ENCODE data around the gene BET1L.
"Not testable (repeated sequence)": the region's sequence is repeated elsewhere in the genome, so short reads cannot be mapped to it uniquely, and the experiment has no call there.

Gene BET1L

DNA sequence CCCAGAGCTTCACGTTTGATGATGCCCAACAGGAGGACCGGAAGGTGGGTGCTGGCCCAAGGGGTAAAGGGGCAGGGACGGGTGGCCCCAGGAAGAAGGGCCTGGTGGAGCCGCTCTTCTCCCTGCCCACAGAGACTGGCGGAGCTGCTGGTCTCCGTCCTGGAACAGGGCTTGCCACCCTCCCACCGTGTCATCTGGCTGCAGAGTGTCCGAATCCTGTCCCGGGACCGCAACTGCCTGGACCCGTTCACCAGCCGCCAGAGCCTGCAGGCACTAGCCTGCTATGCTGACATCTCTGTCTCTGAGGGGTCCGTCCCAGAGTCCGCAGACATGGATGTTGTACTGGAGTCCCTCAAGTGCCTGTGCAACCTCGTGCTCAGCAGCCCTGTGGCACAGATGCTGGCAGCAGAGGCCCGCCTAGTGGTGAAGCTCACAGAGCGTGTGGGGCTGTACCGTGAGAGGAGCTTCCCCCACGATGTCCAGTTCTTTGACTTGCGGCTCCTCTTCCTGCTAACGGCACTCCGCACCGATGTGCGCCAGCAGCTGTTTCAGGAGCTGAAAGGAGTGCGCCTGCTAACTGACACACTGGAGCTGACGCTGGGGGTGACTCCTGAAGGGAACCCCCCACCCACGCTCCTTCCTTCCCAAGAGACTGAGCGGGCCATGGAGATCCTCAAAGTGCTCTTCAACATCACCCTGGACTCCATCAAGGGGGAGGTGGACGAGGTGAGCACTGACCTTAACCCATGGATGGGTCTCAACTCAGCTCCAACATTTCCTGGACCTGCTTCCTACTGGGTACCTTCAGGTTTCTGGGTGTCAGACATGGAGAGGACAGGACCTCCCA lies 2.3 kb upstream of the BET1L start:
- DNase-seq = no peak

DNA sequence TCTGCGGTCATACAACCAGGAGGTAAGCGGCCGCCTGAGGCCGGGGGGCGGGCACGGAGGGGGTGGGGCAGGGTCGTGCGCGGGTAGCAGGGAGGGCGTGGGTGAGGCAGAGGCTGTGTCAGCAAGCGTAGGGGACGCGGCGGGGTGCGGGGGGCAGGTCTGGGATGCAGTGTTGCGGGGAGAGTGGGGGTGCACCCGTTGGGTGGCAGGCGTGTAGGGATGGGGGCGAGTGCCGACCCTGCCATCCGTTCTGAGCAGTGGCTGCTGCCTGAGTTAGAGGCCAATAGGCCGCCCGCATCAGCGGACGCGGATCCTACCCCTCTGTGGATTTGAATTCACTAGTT lies 1.7 kb upstream of the BET1L start:
- DNase-seq = no peak

DNA sequence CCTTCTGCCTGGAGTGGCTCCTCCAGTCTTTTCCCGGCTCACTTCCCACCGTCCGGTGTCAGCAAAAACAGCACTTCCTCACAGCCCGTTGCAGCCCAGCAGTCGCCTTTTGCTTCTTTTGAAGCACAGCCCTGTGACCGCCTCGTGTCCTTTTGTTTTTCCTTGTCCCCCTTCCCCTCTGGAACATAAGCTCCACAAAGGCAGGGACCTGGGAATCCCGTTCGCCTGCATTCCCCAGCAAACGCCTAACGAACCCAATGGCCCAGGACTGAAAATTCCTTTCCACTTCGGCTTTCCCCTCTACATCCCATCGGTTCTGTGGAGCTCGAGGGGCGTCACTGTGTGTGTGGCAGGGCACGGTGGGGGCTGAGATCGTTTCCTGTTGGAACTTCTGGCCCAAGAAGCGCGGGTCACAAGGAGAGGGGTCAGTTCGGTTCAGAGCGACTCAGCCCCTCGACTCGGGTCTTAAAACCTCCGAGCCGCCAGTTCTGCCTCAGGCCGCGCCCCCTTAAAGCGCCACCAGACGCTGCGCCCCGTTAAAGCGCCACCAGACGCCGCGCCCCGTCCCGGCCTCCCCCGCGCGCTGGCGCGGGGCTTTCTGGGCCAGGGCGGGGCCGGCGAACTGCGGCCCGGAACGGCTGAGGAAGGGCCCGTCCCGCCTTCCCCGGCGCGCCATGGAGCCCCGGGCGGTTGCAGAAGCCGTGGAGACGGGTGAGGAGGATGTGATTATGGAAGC lies 1.1 kb upstream of the BET1L start:
- DNase-seq = peak; percentile 83

DNA sequence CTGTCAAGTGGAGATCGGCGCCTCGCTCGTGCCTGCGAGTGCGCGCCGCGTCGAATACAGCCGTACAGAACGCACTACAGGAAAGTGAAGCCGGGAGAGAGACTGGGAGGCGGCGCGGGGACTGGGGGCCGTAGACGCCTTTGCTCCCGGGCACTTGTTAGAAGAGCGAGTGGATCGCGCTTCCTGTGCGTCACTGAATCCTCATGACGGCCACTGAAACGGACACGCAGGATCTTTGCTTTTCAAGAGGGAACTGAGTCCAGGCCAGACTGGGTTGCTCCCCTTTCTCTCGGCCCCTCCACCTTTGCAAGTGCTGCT lies 623 bp upstream of the BET1L start:
- DNase-seq = no peak

DNA sequence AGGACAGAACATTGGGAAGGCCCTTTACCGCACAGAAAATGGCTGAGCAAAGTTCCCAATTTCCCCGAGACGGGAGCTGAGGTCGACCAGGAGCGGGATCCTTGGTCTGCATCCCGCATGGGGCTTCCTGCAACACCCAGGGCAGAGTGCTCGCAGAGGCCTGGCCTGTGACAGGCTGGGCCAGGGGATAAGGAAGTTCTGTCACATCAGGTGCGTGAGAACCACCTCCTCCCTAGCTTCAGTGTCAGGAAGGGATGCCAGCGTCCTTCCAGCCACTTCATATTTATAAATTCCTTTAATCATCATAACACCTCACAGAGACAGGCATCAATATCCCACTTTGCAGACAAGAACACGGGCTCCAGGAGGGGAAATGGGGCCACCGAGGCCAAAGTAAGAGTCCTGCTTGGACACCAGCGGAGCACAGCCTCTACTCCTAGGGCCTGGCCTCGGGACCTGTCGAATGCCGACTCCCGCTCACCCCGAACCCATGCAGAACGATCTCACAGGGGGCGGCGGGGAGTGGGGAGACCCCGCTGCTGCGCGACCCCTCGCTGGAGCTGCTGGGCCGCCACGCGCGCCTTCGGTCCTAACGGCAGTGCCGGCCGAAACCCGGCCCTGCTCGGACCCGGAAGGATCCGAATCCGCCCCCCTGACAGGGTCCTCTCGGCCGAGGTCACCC lies 532 bp downstream of the BET1L start:
- no peak for DNase-seq

DNA sequence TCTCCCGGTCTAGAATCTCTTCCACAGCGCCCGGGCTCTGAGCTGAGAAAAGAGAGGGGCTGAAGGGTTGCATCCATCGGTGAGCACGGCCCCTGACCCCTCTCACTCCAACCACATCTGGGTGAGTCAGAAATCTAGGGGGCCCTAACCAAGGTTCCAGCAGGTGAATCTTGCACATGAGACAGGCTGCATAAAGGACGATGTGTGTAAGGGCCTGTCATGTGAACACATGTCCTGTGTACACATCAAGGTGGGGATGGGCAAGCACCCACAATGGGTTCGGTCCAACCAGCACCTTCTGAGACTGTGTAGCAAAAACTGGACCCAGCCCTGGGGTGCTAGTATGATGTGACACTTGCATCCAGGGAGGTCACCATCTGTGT lies 1.2 kb downstream of the BET1L start:
- no peak for DNase-seq

DNA sequence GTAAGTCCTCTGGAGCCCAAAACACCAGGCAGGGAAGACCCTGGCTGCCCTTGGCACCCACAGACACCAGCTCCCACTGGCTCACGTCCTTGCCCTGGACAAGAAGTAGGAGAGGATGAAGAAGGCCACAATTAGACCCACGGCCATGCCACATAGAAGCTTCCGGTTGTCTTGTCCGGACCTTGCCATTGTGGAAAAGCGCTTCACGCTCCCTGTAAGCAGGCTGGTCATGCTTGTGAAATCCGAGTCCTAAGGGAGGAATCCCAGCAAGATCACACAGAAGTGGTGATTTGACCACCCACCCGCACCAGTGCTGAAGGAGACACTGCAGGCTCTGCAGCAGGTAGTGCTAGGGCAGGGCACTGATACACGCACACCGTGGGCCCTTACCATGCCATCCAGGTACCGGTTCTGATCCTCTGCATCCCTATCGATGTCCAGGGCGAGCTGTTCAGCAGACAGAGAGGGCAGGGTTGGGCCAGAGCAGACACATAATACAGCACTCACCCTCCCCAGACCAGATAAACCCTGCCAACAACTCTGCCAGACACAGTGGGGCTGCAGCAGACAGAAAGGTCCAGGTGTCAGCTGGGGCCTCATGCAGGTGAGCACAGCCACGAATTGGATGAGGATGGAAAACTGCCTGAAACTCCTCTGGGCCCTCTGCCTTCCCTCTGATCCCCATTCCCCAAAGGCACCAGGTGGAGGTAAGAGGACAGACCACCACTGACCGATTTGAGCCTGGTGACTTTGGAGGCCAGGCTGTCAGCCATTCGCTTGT lies 1.8 kb downstream of the BET1L start:
- no peak for DNase-seq

- DNase-seq = no peak
These were observed 2.6 kb downstream of the BET1L start for GRCh38 chr11:204587-205109.

- no peak for DNase-seq
These were observed 3.1 kb downstream of the BET1L start for GRCh38 chr11:203945-204586.

- no peak for DNase-seq
These were observed 3.9 kb downstream of the BET1L start for GRCh38 chr11:203056-203944.

GRCh38 chr11:202490-202889 lies 4.7 kb downstream of the BET1L start:
- DNase-seq = no peak

DNA sequence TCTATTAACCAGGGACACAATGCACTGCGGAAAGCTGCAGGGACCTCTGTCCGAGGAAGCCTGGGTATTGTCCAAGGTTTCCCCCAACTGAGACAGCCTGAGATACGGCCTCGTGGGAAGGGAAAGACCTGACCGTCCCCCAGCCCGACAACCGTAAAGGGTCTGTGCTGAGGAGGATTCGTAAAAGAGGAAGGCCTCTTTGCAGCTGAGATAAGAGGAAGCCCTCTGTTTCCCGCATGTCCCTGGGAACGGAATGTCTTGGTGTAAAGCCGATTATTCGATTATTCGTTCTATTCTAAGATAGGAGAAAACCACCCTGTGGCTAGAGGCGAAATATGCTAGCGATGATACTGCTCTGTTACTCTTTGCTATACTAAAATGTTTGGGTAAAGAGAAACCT lies 5.2 kb downstream of the BET1L start:
- DNase-seq = no peak

DNA sequence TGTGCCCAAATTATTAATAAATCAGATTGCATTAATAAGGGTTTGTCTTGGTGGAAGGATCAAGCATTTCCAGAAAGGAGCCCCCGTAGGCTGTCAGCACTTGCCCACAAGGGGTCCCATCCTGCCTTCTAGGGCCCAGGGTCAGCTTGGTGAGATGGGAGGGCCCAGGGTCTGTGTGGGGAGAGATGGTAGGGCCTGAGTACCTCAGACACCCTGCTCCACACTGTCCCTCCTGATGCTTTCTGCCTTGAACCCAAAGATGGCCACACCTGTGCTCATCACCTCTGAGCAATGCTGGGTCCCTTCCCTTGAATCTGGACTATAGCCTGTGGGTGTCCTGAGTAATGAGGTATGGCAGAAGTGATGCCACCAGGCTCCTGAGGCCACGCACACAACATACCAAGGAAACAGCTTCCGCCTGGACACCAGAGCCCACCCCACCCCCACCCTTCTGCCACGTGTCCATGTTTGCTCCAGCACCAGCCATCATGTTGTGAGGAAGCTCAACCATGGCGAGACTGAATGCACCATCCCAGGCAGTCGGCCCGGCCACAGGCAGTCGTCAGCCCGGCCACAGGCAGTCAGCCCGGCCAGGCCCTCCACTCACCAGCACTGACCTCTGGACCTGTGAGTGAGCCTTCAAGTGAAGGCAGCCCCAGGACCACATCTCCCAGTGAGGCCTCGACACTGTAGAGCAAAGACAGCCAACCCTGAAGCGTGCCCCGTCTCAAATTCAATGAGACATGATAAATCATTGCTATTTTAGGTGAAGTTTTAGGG lies 6.8 kb downstream of the BET1L start:
- no peak for DNase-seq

DNA sequence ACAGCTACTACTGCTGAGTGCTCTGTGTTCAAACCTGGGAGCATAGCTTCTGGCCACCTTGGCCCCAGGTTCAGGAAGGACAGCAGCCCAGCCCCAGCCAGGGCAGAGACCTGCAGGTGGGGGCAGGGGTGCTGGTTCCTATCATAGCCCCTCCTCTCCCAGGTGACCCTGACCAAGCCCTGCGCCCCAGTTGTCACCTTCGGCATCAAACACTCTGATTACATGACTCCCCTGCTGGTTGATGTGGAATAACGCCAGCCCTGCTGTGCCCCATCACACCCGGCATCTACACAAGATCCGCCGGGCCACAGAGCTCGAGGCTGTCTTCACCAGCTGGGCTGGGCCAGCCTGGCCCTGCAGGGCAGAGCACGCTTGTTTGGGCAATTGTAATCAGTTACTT lies 7.4 kb downstream of the BET1L start:
- DNase-seq = no peak

GRCh38 chr11:199004-199581 lies 8.1 kb downstream of the BET1L start:
- DNase-seq = no peak

- no peak for DNase-seq
These were observed 8.9 kb downstream of the BET1L start for GRCh38 chr11:198236-198806.

DNA sequence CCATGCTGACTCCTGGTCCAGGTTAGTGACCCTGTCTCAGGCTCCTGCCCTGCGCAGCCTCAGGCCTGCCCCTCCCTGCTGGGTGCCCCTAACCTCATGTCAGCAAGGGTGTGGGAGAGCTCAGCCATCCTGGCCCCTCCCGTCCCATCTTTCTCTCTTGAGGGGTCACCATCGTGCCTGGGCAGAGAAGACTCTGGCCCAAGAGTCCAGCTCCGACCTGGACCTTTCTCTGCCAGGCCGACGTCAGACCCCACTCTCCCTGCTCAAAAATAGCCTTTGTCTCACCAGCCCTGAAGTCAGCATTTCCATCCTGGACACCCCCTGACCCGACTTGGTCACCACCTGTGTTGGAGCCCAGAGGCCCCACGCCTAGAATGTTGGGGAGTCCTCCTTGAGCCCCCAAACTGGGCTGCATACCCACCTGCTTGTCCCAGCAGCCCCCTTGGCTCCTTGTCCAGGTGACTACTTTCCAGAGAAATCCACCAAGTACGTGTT lies 9.4 kb downstream of the BET1L start:
- no peak for DNase-seq

- DNase-seq = no peak
These were observed 10.1 kb downstream of the BET1L start for GRCh38 chr11:196786-197731.

- DNase-seq = not testable (repeated sequence)
These were observed 13.7 kb downstream of the BET1L start for GRCh38 chr11:193481-193880.
